B cell (primary cell): ENCODE measurements around the gene RFX4.

Source experiments
- CTCF ChIP-seq: fragments of 200-600 bp; IDR thresholded peaks from one replicate; pipeline ENCODE4 v1.8.0; 2022; ENCODE audit warnings: antibody characterized with exemption, mild to moderate bottlenecking
- EZH2 ChIP-seq: IDR thresholded peaks from 2 replicates; pipeline ENCODE4 v1.6.1; 2012; ENCODE audit warnings: borderline replicate concordance, low read depth, mild to moderate bottlenecking, moderate library complexity, low read length; ENCODE audit not compliant: insufficient read depth, poor library complexity, severe bottlenecking

- TF ChIP-seq CTCF (no peak), EZH2 (no peak)
Measured at GRCh38 chr12:106564678-106565329, 18.0 kb upstream of the RFX4 start.
